ENCODE data around the gene KRTAP20-2.

The KRTAP20-2 gene
- long read RNA-seq, result 0 reads

GRCh38 chr21:30634906-30635305, at the start of gene KRTAP20-2:
TSS of gene KRTAP20-2 (plus strand) at chr21:30635206. CDS start at chr21:30635264, 58 bp downstream.
- TF ChIP-seq GABPA (IDR thresholded peaks at IDR 0.05; ENCODE audit: low read depth), result no peak
- no peak for TF ChIP-seq CTCF (IDR thresholded peaks at IDR 0.05; ENCODE audit: insufficient read depth, low read length)
- TF ChIP-seq POLR2AphosphoS5 (IDR thresholded peaks at IDR 0.05; ENCODE audit: low read depth), result no peak
- no peak for TF ChIP-seq SPI1 (IDR thresholded peaks at IDR 0.05; ENCODE audit: borderline replicate concordance, low read depth)
- TF ChIP-seq REST (IDR thresholded peaks at IDR 0.05; ENCODE audit: insufficient replicate concordance, low read depth), result no peak
- Histone ChIP-seq H3K4me3 (replicated peaks; ENCODE audit: insufficient read depth, low read length) (no peak within 1 kb of the TSS), H3K27me3 (ENCODE audit: insufficient read depth, poor library complexity, severe bottlenecking) (no peaks in the 10 kb centered on the region), H3K27ac (replicated peaks) (no peak within 1 kb of the TSS)
- no peak for DNase-seq (ENCODE audit: low read depth in 1 of 2, low spot score in 1 of 2)

DNA sequence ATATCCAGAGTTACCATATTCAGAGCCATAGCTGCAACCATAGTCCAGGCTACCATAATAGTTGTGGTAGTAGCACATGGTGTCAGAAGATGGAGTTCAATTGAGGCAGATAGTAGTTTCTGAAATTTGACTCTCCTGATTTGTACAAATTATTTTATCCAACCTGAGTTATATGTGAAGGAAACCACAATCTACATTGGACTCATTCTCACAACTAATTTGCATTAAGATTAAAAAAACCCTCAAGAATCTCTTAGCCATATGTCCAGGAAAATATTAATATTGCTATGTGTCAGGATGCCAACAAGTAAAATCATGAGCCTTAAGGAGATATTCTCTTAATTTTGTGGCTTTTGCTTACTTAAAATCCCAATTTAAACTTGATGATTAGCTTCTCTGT, 44.7 kb upstream of the KRTAP20-2 start, which contains the start of gene KRTAP22-2:
Gene KRTAP22-2 (minus strand): TSS at position 101 of the 400 bp plus-strand sequence.
- Histone ChIP-seq H3K27me3 (ENCODE audit: insufficient read depth, poor library complexity, severe bottlenecking) (no peaks in the 10 kb centered on the region), H3K4me3 (replicated peaks; ENCODE audit: insufficient read depth, low read length) (no peak within 1 kb of the TSS), H3K27ac (replicated peaks) (no peak within 1 kb of the TSS)
- TF ChIP-seq CTCF (IDR thresholded peaks at IDR 0.05; ENCODE audit: insufficient read depth, low read length) (no peak), SPI1 (IDR thresholded peaks at IDR 0.05; ENCODE audit: borderline replicate concordance, low read depth) (no peak), REST (IDR thresholded peaks at IDR 0.05; ENCODE audit: insufficient replicate concordance, low read depth) (no peak), POLR2AphosphoS5 (IDR thresholded peaks at IDR 0.05; ENCODE audit: low read depth) (no peak), GABPA (IDR thresholded peaks at IDR 0.05; ENCODE audit: low read depth) (no peak)
- no peak for DNase-seq (ENCODE audit: low read depth in 1 of 2, low spot score in 1 of 2)

DNA sequence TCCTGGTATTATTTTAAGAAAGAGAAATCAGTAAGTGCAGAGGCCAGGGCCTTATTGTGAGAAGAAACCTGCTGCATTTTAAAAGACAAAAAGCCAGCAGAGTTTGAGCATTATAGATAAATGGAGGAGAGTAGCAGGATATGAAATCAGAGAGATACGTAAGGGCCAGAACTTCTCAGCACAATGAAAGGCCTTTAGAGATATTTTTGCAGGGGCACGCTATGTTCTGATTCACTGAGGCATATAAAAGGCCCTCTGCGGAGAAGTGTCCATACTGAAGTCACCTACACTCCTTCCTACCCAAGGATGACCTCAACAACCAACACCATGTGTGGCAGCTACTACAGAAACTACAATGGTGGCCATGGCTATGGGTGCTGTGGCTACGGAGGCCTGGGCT, 42.9 kb upstream of the KRTAP20-2 start, which contains the start of gene KRTAP6-3:
Gene KRTAP6-3 (plus strand): TSS at position 301 of the 400 bp plus-strand sequence. CDS start 6 bp downstream, at position 307.
- H3K27me3 ChIP-seq (ENCODE audit: insufficient read depth, poor library complexity, severe bottlenecking), result no peaks in the 10 kb centered on the region
- DNase-seq (ENCODE audit: low read depth in 1 of 2, low spot score in 1 of 2), result no peak
- H3K4me3 ChIP-seq (replicated peaks; ENCODE audit: insufficient read depth, low read length), result no peak within 1 kb of the TSS
- no peak for TF ChIP-seq REST (IDR thresholded peaks at IDR 0.05; ENCODE audit: insufficient replicate concordance, low read depth)
- TF ChIP-seq GABPA (IDR thresholded peaks at IDR 0.05; ENCODE audit: low read depth), result no peak
- no peak for TF ChIP-seq SPI1 (IDR thresholded peaks at IDR 0.05; ENCODE audit: borderline replicate concordance, low read depth)
- no peak for TF ChIP-seq POLR2AphosphoS5 (IDR thresholded peaks at IDR 0.05; ENCODE audit: low read depth)
- TF ChIP-seq CTCF (IDR thresholded peaks at IDR 0.05; ENCODE audit: insufficient read depth, low read length), result no peak
- no peak within 1 kb of the TSS for H3K27ac ChIP-seq (replicated peaks)
